Astrocyte of the cerebellum (primary cell): ENCODE results near the gene RNASET2.
"Not testable (repeated sequence)": the region's sequence is repeated elsewhere in the genome, so short reads cannot be mapped to it uniquely, and the experiment has no call there.

Experiments
- DNase-seq: peaks from one replicate; pipeline ENCODE4 v3.0.0-alpha.2; 2011; ENCODE audit warnings: low read depth
- H3K4me3 ChIP-seq: 2 replicates; pipeline ENCODE4 v1.5.1; 2011; ENCODE audit warnings: mild to moderate bottlenecking, low read depth, low read length, moderate library complexity
- in situ Hi-C: cut with HindIII; loops from 2 replicates; pipeline ENCODE4 v1.10.0; 2017; ENCODE audit warnings: low sequenced_read_pairs
- TF ChIP-seq, protein P1 (sequence below): IDR thresholded peaks from 2 replicates; pipeline ENCODE4 v1.5.1; 2012; ENCODE audit warnings: low read length, low read depth, moderate library complexity, mild to moderate bottlenecking; ENCODE audit errors: missing control alignments

The RNASET2 gene

GRCh38 chr6:166955121-166955864, 1.1 kb downstream of the RNASET2 start:
- in situ Hi-C loops = no loop called here
- peak overlapping the region; percentile 74 for H3K4me3 ChIP-seq
- no peak for DNase-seq
- TF ChIP-seq, protein P1, sequence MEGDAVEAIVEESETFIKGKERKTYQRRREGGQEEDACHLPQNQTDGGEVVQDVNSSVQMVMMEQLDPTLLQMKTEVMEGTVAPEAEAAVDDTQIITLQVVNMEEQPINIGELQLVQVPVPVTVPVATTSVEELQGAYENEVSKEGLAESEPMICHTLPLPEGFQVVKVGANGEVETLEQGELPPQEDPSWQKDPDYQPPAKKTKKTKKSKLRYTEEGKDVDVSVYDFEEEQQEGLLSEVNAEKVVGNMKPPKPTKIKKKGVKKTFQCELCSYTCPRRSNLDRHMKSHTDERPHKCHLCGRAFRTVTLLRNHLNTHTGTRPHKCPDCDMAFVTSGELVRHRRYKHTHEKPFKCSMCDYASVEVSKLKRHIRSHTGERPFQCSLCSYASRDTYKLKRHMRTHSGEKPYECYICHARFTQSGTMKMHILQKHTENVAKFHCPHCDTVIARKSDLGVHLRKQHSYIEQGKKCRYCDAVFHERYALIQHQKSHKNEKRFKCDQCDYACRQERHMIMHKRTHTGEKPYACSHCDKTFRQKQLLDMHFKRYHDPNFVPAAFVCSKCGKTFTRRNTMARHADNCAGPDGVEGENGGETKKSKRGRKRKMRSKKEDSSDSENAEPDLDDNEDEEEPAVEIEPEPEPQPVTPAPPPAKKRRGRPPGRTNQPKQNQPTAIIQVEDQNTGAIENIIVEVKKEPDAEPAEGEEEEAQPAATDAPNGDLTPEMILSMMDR = no peak

DNA sequence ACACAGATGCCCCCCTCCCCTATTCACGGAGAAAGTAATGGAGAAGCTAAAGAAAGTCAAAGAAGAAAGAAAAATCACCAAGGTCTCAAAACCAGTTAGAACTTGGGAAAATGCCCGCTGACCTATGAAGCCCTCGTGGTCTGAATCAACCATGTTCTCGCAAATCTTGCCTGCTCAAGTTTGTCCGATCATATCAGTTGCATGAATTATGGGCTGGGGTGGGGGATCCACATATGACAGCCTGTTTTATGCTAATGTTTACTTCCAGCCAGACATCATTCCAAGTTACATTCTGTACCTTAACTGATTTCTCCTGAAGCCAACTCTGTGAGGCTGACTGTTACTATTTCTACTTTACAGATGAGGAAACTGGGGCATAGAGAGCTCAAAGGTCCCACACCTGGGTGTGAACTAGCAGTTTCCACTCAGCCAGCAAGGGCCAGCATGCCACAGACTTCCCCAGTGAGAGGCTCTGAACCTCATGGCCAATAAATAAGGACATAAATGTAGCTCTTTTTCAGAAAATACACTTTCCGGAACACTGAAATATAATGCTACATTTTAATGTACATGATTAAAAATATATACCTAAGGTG, 2.1 kb downstream of the RNASET2 start:
- TF ChIP-seq, protein P1 = no peak
- in situ Hi-C loops = no loop called here
- no peak for DNase-seq
- no peak overlapping the region for H3K4me3 ChIP-seq

- TF ChIP-seq, protein P1 = no peak
- H3K4me3 ChIP-seq = no peak overlapping the region
- no peak for DNase-seq
- in situ Hi-C loops = no loop called here
Measured at GRCh38 chr6:166952567-166953486, 3.5 kb downstream of the RNASET2 start.

- in situ Hi-C loops = no loop called here
- DNase-seq = no peak
- no peak overlapping the region for H3K4me3 ChIP-seq
- TF ChIP-seq, protein P1 = no peak
Measured at GRCh38 chr6:166952121-166952520, 4.2 kb downstream of the RNASET2 start.

DNA sequence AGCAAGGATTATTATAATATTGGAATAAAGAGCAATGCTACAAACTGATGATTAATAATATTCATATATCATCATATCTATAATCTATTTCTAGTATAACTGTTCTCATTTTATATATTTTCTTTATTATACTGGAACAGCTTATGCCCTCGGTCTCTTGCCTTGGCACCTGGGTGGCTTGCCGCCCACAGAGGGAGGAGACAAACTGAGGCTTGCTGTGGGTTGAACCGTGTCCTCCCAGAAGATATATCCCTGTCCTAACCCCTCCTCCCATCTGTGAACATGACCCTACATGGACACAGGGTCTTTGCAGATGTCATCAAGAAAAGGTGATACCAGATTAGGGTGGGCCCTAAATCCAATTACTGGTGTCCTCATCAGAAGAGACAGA, 4.7 kb downstream of the RNASET2 start:
- DNase-seq = no peak
- no peak overlapping the region for H3K4me3 ChIP-seq
- TF ChIP-seq, protein P1 = no peak
- in situ Hi-C loops = no loop called here

DNA sequence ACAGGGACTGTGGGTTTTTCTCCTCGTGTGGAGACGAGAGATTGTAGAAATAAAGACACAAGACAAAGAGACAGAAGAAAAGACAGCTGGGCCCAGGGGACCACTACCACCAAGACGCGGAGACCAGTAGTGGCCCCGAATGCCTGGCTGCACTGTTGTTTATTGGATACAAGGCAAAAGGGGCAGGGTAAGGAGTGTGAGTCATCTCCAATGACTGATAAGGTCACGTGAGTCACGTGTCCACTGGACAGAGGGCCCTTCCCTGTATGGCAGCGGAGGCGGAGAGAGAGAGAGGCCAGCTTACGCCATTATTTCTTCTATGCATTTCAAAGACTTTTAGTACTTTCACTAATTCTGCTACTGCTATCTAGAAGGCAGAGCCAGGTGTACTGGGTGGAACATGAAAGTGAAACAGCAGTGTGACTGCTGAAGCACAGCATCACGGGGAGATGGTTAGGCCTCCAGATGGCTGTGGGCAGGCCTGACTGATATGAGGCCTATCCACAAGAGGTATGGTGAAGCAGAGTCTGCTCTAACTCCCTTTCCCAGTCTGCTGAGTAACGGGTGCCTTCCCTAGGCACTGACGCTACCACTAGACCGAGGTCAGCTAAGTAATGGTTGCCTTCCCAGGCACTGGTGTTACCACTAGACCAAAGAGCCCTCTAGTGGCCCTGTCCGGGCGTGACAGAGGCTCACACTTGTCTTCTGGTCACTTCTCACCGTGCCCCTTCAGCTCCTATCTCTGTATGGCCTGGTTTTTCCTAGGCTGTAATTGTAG, 5.3 kb downstream of the RNASET2 start:
- H3K4me3 ChIP-seq, in situ Hi-C loops: not testable (repeated sequence)
- TF ChIP-seq, protein P1 = peak; percentile 69
- peak; percentile 18 for DNase-seq
